Thyroid gland (tissue), 4 donors: Measurements from ENCODE around the gene PSMB3.
A peak's percentile ranks its signal among the peaks of the same experiment; 100 is the strongest.

Experiments used
- POLR2A ChIP-seq, 2 donors: fragments of 450-650 bp; IDR thresholded peaks; one replicate each; pipeline ENCODE4 v1.6.1; 2017; ENCODE audit warnings: antibody characterized with exemption in 2 of 2, mild to moderate bottlenecking in 2 of 2, moderate library complexity in 1 of 2
- TF ChIP-seq, protein P1 (sequence below), 6 experiments: fragments of 200-600 bp in 3 of 6; fragments of 450-650 bp in 3 of 6; sonication (generic) in 3 of 6; IDR thresholded peaks; one replicate each; pipeline ENCODE4 v1.5.1; 2016 to 2019; ENCODE audit warnings: antibody characterized with exemption in 6 of 6, mild to moderate bottlenecking in 2 of 6, inconsistent platforms in 1 of 6, moderate library complexity in 1 of 6

DNA sequence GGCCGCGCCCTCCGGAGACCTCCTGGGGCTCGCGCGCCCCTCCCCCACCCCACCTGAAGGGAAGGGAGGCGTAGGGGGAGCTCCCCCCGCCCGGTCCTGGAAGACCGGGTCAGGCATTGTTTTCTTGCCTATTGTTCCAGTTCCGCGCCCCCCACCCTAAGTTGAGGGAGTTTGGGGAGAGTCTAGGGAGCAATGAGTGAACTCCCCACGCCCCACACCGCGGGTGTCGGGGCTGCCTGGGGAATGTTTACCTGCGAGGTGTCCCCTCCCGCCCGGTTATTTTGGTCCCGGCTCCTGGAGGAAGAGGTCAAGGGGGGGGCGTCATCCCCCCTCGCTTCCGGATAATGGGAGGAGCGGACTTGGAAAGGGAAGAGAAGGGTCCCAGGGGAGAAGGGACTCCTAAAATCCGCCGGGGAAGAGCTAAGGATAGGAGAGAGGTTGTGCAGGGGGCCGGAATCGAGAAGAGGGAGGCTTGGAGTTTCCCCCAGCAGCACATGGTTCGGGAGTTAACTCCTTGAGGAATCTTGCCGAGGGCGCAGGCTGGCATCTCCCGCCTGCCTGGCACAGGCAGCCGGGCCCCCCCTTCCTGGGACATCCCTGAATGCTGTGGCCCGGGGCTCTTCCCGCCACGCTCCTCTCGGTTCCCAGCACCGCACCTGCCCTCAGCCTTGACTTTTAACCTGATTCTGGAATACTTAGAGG is 46.6 kb upstream of the PSMB3 start:
- TF ChIP-seq, protein P1, sequence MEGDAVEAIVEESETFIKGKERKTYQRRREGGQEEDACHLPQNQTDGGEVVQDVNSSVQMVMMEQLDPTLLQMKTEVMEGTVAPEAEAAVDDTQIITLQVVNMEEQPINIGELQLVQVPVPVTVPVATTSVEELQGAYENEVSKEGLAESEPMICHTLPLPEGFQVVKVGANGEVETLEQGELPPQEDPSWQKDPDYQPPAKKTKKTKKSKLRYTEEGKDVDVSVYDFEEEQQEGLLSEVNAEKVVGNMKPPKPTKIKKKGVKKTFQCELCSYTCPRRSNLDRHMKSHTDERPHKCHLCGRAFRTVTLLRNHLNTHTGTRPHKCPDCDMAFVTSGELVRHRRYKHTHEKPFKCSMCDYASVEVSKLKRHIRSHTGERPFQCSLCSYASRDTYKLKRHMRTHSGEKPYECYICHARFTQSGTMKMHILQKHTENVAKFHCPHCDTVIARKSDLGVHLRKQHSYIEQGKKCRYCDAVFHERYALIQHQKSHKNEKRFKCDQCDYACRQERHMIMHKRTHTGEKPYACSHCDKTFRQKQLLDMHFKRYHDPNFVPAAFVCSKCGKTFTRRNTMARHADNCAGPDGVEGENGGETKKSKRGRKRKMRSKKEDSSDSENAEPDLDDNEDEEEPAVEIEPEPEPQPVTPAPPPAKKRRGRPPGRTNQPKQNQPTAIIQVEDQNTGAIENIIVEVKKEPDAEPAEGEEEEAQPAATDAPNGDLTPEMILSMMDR (IDR thresholded peaks at IDR 0.05): no peak
- TF ChIP-seq POLR2A (IDR thresholded peaks at IDR 0.05): peak in 1 of 2 donors; percentile 18
